ENCODE data around the gene ITGA4. TPM values are rescaled to one million over a fixed set of nuclear protein-coding genes. Genes with fewer than 3 reads are reported as not detected.

Gene ITGA4
- total and polyA plus RNA-seq, 9 of the 15 experiments (the other 6 are each of a cell fraction or from before 2014, with no cell fraction given), result 0.06 to 0.81 (median 0.27) TPM

DNA sequence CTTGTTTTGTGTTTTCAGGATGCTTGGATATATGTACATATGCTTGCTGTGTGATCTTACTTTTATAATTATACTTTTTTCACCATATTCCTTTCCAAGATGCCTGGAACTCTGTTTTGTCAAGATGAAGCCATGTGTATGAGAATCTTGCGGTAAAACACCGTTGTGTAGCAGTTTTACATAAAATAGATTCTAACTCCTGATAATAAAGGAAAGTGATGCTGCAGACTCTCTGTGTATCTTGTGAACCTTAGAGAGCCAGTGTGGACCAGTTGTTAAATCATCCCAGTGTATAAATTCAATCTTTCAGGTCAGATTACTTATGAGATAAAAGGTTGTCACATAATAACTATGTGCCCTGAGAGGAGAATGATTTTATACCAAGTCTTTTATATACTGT lies 12.5 kb upstream of the ITGA4 start:
- CTCF ChIA-PET (ENCODE audit: low intra/inter-chr PET ratio), result no interaction called here
- FAIRE-seq (no peak), ATAC-seq (no peak), DNase-seq (ENCODE audit: extremely low read depth in 1 of 4, low spot score in 3 of 4) (no peak)
- in situ Hi-C loops (cut with MboI), result no loop called here
- H3K79me2 ChIP-seq (ENCODE audit: control insufficient read depth, insufficient read depth, low read length), result no peaks in the 10 kb centered on the region
- H4K20me1 ChIP-seq (replicated peaks; ENCODE audit: control insufficient read depth, insufficient read depth, low read length), result no peaks in the 10 kb centered on the region
- H3K9ac ChIP-seq (ENCODE audit: insufficient read depth in 1 of 2, low read depth in 2 of 2, low read length in 2 of 2), result no peak overlapping the region
- H3K4me2 ChIP-seq (ENCODE audit: insufficient read depth, low read length), result no peak overlapping the region
- no peaks in the 10 kb centered on the region for H3K9me3 ChIP-seq (replicated peaks; ENCODE audit: control insufficient read depth, insufficient read depth, low read depth, low read length)
- no TSS peak for BruUV-seq (replicated peaks)
- no peak overlapping the region for H3K27ac ChIP-seq (ENCODE audit: extremely low read depth, low read depth, low read length)
- POLR2A ChIA-PET, result no interaction called here
- H3K4me1 ChIP-seq (replicated peaks in 1 of 2; ENCODE audit: control insufficient read depth in 2 of 2, insufficient read depth in 2 of 2, low read length in 2 of 2), result no peaks in the 10 kb centered on the region
- H2AFZ ChIP-seq (ENCODE audit: low read depth, low read length), result no peak overlapping the region
- H3K4me3 ChIP-seq, result no peak overlapping the region
- WGBS (ENCODE audit: insufficient coverage, low coverage, missing lambda C conversion rate), result 0% methylated on average over 2 of the region's 2 CpGs
- no peaks in the 10 kb centered on the region for H3K9me1 ChIP-seq (ENCODE audit: control insufficient read depth, insufficient read depth, low read length)
- intact Hi-C loops (cut with micrococcal nuclease), result no loop called here
- H3K27me3 ChIP-seq (ENCODE audit: control insufficient read depth in 2 of 2, insufficient read depth in 2 of 2, low read length in 2 of 2), result no peaks in the 10 kb centered on the region
- no peaks in the 10 kb centered on the region for H3K36me3 ChIP-seq (ENCODE audit: control insufficient read depth, insufficient read depth, low read length)
- TF ChIP-seq TBP (optimal IDR thresholded peaks at IDR 0.05; ENCODE audit: low read depth, low read length), result no peak
- TF ChIP-seq GATAD2A (IDR thresholded peaks at IDR 0.05), result no peak
- TF ChIP-seq CBFB (CRISPR knock-in tag; IDR thresholded peaks at IDR 0.05), result no peak
- no peak for TF ChIP-seq ADNP (tag; IDR thresholded peaks at IDR 0.05)
- TF ChIP-seq, protein P1, sequence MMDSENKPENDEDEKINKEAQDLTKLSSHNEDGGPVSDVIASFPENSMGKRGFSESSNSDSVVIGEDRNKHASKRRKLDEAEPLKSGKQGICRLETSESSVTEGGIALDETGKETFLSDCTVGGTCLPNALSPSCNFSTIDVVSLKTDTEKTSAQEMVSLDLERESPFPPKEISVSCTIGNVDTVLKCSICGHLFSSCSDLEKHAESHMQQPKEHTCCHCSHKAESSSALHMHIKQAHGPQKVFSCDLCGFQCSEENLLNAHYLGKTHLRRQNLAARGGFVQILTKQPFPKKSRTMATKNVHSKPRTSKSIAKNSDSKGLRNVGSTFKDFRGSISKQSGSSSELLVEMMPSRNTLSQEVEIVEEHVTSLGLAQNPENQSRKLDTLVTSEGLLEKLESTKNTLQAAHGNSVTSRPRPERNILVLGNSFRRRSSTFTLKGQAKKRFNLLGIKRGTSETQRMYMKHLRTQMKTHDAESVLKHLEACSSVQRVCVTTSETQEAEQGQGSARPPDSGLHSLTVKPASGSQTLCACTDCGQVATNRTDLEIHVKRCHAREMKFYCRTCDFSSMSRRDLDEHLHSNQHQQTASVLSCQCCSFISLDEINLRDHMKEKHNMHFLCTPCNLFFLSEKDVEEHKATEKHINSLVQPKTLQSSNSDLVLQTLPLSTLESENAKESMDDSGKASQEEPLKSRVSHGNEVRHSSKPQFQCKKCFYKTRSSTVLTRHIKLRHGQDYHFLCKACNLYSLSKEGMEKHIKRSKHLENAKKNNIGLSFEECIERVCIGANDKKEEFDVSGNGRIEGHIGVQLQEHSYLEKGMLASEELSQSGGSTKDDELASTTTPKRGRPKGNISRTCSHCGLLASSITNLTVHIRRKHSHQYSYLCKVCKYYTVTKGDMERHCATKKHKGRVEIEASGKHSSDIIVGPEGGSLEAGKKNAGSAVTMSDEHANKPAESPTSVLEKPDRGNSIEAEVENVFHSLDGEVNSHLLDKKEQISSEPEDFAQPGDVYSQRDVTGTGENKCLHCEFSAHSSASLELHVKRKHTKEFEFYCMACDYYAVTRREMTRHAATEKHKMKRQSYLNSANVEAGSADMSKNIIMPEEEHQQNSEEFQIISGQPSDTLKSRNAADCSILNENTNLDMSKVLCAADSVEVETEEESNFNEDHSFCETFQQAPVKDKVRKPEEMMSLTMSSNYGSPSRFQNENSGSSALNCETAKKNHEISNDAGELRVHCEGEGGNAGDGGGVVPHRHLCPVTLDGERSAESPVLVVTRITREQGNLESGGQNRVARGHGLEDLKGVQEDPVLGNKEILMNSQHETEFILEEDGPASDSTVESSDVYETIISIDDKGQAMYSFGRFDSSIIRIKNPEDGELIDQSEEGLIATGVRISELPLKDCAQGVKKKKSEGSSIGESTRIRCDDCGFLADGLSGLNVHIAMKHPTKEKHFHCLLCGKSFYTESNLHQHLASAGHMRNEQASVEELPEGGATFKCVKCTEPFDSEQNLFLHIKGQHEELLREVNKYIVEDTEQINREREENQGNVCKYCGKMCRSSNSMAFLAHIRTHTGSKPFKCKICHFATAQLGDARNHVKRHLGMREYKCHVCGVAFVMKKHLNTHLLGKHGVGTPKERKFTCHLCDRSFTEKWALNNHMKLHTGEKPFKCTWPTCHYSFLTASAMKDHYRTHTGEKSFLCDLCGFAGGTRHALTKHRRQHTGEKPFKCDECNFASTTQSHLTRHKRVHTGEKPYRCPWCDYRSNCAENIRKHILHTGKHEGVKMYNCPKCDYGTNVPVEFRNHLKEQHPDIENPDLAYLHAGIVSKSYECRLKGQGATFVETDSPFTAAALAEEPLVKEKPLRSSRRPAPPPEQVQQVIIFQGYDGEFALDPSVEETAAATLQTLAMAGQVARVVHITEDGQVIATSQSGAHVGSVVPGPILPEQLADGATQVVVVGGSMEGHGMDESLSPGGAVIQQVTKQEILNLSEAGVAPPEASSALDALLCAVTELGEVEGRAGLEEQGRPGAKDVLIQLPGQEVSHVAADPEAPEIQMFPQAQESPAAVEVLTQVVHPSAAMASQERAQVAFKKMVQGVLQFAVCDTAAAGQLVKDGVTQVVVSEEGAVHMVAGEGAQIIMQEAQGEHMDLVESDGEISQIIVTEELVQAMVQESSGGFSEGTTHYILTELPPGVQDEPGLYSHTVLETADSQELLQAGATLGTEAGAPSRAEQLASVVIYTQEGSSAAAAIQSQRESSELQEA (IDR thresholded peaks at IDR 0.05; ENCODE audit: low read depth), result no peak
- no peak for TF ChIP-seq ZNF175 (CRISPR knock-in tag; IDR thresholded peaks at IDR 0.05; ENCODE audit: low read depth)
- no peak for TF ChIP-seq ZNF354B (CRISPR knock-in tag; IDR thresholded peaks at IDR 0.05)
- TF ChIP-seq PTTG1 (tag; IDR thresholded peaks at IDR 0.05; ENCODE audit: low read depth), result no peak
- no peak for TF ChIP-seq ID3 (CRISPR knock-in tag; IDR thresholded peaks at IDR 0.05)
- TF ChIP-seq ID3 (tag; IDR thresholded peaks at IDR 0.05), result no peak
- TF ChIP-seq MECOM (CRISPR knock-in tag; IDR thresholded peaks at IDR 0.05), result no peak
- TF ChIP-seq CREM (IDR thresholded peaks at IDR 0.05; ENCODE audit: low read depth), result no peak
- TF ChIP-seq ERF (CRISPR knock-in tag; IDR thresholded peaks at IDR 0.05), result no peak
- TF ChIP-seq NCOR1 (IDR thresholded peaks at IDR 0.05), result no peak
- no peak for TF ChIP-seq ZNF347 (CRISPR knock-in tag; IDR thresholded peaks at IDR 0.05; ENCODE audit: low read depth)
- no peak for TF ChIP-seq ZNF75A (CRISPR knock-in tag; IDR thresholded peaks at IDR 0.05)
- no peak for TF ChIP-seq MEF2A (IDR thresholded peaks at IDR 0.05; ENCODE audit: control insufficient read depth, low read depth, low read length)

Data from K562 (cell line).